Esophagus muscularis mucosa (tissue), 3 donors: ENCODE measurements around the gene TRIM39.

Experiments used
- POLR2A ChIP-seq: fragments of 450-650 bp; IDR thresholded peaks from one replicate; pipeline ENCODE4 v1.6.1; 2017; ENCODE audit warnings: antibody characterized with exemption, moderate library complexity, mild to moderate bottlenecking, low read depth
- POLR2AphosphoS5 ChIP-seq, 2 donors: sonication (generic); formaldehyde crosslinking; IDR thresholded peaks; one replicate each; pipeline ENCODE4 v1.6.1; 2017; ENCODE audit warnings: antibody characterized with exemption in 2 of 2
- TF ChIP-seq, protein P1 (sequence below), 3 experiments: fragments of 200-600 bp in 2 of 3; fragments of 450-650 bp in 1 of 3; sonication (generic) in 2 of 3; IDR thresholded peaks; one replicate each; pipeline ENCODE4 v1.5.1; 2017 to 2019; ENCODE audit warnings: antibody characterized with exemption in 3 of 3, mild to moderate bottlenecking in 2 of 3, moderate library complexity in 1 of 3

DNA sequence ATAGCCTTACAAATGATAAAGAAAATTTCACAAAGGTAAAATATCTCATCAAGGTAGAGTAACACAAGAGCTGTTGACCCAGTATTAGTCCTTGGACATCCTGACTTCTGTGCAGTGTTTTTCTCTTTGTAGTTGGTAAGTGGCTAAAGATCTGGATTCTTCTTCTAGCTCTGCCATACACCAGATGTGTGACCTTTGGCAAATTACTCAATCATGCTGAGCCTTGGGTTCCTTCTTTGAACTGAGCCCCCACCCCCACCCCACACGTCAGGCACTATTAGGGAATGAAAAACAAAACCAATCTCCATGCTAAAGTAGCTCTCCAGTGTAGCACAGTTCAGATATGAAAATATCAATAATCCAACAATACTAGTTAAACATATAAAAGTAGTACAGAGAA is 15.1 kb upstream of the TRIM39 start:
- TF ChIP-seq, protein P1, sequence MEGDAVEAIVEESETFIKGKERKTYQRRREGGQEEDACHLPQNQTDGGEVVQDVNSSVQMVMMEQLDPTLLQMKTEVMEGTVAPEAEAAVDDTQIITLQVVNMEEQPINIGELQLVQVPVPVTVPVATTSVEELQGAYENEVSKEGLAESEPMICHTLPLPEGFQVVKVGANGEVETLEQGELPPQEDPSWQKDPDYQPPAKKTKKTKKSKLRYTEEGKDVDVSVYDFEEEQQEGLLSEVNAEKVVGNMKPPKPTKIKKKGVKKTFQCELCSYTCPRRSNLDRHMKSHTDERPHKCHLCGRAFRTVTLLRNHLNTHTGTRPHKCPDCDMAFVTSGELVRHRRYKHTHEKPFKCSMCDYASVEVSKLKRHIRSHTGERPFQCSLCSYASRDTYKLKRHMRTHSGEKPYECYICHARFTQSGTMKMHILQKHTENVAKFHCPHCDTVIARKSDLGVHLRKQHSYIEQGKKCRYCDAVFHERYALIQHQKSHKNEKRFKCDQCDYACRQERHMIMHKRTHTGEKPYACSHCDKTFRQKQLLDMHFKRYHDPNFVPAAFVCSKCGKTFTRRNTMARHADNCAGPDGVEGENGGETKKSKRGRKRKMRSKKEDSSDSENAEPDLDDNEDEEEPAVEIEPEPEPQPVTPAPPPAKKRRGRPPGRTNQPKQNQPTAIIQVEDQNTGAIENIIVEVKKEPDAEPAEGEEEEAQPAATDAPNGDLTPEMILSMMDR (IDR thresholded peaks at IDR 0.05), result no peak
- TF ChIP-seq POLR2AphosphoS5 (IDR thresholded peaks at IDR 0.05) (no peak), POLR2A (no peak)
